Cerebellar nuclear complex (tissue), 1 donor: Measurements from ENCODE around the gene TECRL.

ENCODE experiments used
- DNase-seq, 2 experiments: peaks; one replicate each; lab custom pipeline; 2025; lab: John Stamatoyannopoulos, UW

Gene TECRL, protein sequence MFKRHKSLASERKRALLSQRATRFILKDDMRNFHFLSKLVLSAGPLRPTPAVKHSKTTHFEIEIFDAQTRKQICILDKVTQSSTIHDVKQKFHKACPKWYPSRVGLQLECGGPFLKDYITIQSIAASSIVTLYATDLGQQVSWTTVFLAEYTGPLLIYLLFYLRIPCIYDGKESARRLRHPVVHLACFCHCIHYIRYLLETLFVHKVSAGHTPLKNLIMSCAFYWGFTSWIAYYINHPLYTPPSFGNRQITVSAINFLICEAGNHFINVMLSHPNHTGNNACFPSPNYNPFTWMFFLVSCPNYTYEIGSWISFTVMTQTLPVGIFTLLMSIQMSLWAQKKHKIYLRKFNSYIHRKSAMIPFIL

DNA sequence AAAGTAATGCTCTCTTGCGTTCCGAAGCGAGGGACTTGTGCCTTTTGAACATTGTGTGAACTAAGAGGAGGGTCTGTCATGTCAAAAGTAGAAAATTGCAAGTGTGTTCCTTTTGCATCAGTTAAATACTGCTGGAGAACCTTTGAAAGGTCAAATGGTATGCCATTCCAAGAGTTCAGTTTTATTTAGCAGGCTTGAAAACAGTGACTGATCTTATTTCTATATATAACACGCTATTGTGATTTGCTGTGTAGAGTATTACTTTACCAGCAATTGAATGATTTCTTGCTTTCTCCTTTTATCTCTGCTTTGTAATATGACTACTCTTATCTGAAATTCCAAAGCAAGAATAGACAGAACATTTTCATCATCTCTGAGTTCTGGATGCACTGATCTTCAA is at the start of gene TECRL:
Gene TECRL, minus strand, starts transcription at position 151 of the 400 bp plus-strand sequence. Its CDS starts 99 bp downstream, at position 52.
- DNase-seq: no peak

DNA sequence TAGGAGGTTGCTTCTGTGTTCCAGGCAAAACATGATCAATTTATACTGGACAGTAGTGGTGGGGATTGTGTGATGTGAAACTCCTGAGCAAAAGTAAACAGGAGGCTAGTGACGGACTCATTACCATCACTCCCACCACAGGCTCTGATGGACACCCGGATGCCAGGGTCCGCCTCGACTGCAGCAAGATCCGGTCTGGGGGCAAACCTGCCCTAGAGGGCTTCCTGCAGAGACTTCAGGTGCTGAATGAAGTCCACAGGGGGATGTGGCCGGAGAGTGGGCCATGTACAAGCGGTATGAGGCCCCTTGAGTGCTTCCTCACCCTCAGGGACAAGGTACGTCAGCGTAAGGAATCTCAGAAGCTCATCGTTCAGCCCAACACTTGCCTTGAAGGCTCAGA is 23.4 kb upstream of the TECRL start:
- DNase-seq: no peak

GRCh38 chr4:64430933-64431332 is 21.7 kb upstream of the TECRL start:
- no peak for DNase-seq

GRCh38 chr4:64417974-64418373 is 8.7 kb upstream of the TECRL start:
- DNase-seq: no peak

- no peak for DNase-seq
Observed at GRCh38 chr4:64407000-64407399, 2.2 kb downstream of the TECRL start.

DNA sequence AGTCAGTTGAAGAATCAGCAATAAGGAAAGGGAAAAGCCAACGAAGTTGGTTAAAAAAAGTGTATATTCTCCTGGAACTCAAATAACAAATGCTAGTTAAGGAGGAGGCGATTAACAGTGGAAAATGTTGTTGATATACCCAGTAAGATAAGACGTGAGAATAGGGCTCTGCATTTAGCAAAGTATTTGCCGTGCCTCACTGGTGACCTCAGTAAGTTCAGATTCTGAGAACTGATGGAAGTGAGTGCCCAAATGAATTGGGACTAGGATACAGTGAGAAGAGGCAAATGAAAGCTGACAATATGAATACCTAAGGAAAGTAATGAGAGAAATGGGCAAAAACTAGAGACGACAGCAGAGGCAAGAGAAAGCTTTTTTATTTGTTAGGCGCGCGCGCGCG is 3.5 kb downstream of the TECRL start:
- no peak for DNase-seq

DNA sequence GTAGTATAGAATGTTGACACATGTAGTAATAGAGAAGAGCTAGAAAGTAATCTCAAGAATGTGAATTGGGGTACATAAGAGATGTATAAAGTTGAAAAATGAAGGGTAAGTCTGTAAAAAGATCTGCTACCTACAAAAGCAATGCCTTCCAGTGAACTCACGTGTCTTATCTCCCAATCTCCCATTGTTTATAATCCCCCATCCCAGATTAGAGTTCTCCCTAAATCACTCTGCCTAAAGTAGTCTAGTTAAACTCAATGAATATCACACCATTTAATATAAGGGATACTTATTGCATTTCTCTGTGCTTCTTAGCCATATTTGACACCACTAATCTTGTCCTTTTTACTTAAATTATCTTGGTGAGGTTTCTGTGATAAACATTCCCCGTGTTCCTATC is 6.6 kb downstream of the TECRL start:
- no peak for DNase-seq

- no peak for DNase-seq
Observed at GRCh38 chr4:64399313-64400109, 9.7 kb downstream of the TECRL start.

DNA sequence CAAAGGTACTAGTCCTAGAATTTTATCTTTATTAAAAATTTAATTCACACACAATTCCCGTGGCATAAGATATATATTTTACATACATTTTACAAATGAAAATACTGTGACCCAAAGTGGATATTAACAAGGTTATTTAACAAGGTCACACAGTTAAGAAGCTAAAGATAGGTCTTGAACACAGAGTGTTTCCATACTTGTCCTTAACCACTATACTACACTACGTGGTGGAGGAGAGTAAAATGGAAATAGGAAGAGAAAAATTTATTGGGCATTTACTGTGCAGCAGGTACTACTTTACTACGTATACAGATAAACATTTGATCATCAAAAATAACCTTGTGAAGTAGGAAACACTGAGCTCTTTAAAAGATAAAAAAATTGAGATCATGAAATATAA is 14.8 kb downstream of the TECRL start:
- DNase-seq: no peak

- DNase-seq: no peak
Observed at GRCh38 chr4:64388252-64388651, 21.0 kb downstream of the TECRL start.

DNA sequence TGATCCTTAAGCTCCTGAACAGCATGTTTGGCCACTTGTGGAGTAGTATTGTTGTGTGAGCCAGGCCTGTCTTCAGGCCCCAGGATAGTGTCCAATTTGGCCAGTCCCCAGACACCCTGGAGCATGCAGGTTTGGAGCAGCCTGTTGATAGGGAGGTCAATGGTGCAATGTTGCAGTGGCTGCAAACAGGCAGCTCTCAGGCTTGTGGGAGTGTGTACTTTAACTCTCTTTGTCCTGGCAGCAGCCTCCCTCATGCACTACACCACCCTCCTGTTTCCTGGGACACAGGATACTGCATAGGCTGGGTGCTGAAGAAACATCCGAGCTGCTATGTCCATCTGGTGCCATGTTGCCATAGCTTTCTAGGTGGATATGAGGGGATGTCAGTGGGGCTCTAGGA is 24.0 kb downstream of the TECRL start:
- DNase-seq: no peak

DNA sequence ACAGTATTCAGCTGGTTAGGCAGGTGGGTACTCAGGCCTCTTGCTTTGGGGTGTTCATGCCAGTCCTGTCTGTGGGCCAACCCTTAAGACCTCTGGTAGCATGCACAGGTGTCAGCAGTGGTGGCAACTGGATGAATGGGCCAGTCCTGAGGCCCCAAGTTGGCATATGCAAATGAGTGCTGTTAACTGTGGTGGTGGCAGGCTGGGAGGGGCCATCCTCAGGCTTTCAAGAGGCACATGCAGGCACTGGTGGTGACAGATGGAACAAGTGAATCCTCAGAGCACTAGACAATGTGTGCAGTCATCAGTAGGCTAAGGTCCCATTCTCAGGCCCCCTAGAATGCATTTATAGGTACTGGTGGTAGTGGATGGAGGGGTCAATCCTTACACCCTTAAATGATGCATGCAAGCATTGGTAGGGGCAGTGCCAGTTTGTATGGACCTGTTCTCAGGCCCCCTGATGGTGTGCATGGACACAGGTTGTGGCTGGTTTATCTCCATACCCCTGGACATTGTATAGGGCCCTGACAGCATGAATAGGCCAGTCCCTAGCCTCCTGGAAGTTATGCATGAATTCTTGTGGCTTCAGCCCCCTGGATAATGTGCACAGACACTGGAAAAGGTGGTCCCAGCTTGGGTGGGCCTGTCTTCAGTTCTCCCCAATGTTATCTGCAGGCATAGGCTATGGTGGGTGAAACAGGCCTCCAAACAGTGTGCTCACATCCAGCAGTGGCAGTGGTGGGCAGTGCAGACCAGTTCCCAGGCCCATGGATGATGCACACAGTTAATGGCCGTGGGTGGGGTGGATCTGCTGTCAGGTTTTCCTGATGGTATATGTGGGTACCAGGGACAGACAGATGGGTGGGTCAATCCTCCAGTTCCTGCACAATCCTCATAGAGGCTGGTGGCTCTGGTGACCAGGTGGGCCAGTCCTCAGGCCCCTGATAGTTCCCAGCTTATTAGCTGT is 24.7 kb downstream of the TECRL start:
- no peak for DNase-seq

- DNase-seq: no peak
Observed at GRCh38 chr4:64368741-64369140, 40.5 kb downstream of the TECRL start.

GRCh38 chr4:64361399-64361740 is 47.9 kb downstream of the TECRL start:
- no peak for DNase-seq

- DNase-seq: no peak
Observed at GRCh38 chr4:64360664-64361398, 48.4 kb downstream of the TECRL start.

DNA sequence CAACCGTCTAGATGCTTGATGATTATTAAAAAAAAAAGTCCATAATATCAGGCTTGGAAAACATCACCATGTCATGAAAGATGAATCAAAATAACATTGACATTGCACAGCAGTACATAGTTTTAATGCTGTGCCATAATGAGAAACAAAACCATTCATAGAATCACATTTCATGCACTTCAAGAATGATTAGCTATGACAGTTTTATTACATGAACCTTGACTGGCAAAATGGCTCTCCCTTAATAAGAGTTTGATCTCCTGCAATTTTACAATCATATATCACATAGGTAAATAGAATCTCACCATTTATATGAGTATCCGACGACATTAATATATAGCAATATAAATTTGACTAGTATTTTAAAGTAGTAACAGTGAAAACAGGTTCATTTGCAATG is 49.8 kb downstream of the TECRL start:
- no peak for DNase-seq

DNA sequence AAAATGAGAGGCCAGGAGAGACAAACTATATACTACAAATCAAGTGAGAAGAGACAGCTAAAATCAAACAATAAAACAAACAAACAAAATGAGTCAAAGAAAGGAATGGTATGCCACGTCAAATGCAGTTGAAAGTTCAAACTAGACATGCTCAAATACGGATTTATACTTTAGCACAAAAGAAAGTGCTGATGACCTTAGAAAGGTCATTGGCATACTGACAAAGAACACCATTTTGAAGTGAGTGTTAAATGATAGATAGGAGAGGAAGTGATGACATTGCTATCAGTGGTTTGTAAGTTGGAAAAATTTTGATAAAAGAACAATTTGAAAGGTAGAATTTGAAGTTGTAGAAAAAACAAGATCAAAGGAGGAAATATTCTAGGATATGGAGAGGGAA is 55.3 kb downstream of the TECRL start:
- DNase-seq: no peak

DNA sequence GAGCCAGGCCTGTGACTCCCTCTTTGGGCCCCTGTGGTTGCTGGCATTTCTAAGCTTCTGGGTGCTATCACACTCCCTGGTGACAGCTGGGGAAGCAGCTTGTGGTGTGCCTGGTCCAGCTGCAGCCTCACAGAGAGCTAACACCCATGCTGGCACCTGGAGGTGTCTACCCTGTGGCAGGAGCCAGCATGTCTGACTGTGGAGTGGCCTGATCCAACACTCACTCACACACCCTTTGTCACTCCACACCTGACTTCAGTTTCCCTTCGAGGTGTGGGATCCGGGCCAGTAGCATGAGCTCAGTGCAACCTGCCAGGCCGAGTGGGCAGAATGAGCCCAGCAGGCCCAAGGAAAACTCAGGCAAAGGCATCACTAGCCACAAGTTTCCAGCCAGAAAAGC is 67.5 kb downstream of the TECRL start:
- no peak for DNase-seq

- no peak for DNase-seq
Observed at GRCh38 chr4:64340218-64341110, 68.8 kb downstream of the TECRL start.

- no peak for DNase-seq
Observed at GRCh38 chr4:64334964-64335363, 74.3 kb downstream of the TECRL start.

DNA sequence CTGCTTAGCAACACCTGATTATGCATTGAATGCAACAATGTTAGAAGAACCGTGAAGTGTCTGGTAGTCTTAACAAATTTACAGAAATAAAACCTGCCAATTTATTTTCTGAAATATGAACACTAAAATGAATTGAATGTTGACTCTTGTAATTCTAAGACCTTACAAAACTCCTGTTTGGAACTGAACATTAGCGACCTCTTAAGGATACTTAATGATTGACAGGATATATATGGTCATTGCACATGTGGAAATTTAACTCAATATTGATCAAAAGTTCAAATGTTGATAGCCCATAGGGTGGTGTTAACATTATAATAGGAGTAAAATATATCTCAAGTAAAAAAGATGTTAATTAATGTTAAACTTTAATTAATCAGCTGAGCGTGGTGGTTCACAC is 79.1 kb downstream of the TECRL start:
- DNase-seq: no peak
